DOHH2 (cell line): ENCODE results near the gene CDKAL1.

Source experiments
- CTCF ChIP-seq: fragments of 200-600 bp; sonication (generic); IDR thresholded peaks from one replicate; pipeline ENCODE4 v1.5.1; 2014; ENCODE audit warnings: antibody characterized with exemption, mild to moderate bottlenecking, low read depth, low read length; ENCODE audit not compliant: poor library complexity, severe bottlenecking
- EZH2phosphoT487 ChIP-seq: fragments of 200-600 bp; sonication (generic); IDR thresholded peaks from 2 replicates; pipeline ENCODE4 v1.6.1; 2017; ENCODE audit warnings: borderline replicate concordance, mild to moderate bottlenecking, antibody characterized with exemption, low read length, moderate library complexity, mixed read lengths

- TF ChIP-seq CTCF, result no peak
- TF ChIP-seq EZH2phosphoT487, result no peak
Observed at GRCh38 chr6:21026576-21027273, 492.5 kb downstream of the CDKAL1 start.
